Fibroblast of lung (primary cell): ENCODE data around the gene SLCO2B1. TPM values are rescaled to one million over a fixed set of nuclear protein-coding genes. Genes with fewer than 3 reads are reported as not detected.

Experiments used
- DNase-seq, 2 donors: peaks; one replicate each; pipeline versions ENCODE4 v3.0.0 to v3.0.0-alpha.2; 2010; ENCODE audit warnings: low read depth in 2 of 2
- H2AFZ ChIP-seq: 2 replicates; pipeline ENCODE4 v1.5.1; 2012; ENCODE audit warnings: low read length, control low read depth, inconsistent platforms
- H3K27ac ChIP-seq: 2 replicates; pipeline ENCODE4 v1.5.1; 2011; ENCODE audit warnings: low read length, control low read depth; ENCODE audit not compliant: insufficient read depth
- H3K27me3 ChIP-seq: 2 replicates; pipeline ENCODE4 v1.5.1; 2011; ENCODE audit warnings: mild to moderate bottlenecking, low read length; ENCODE audit not compliant: control insufficient read depth, insufficient read depth
- H3K36me3 ChIP-seq: 2 replicates; pipeline ENCODE4 v1.5.1; 2011; ENCODE audit warnings: low read length; ENCODE audit not compliant: control insufficient read depth, insufficient read depth
- H3K4me1 ChIP-seq: 2 replicates; pipeline ENCODE4 v1.5.1; 2011; ENCODE audit warnings: low read length; ENCODE audit not compliant: control insufficient read depth, insufficient read depth; ENCODE audit errors: extremely low read depth
- H3K4me2 ChIP-seq: 2 replicates; pipeline ENCODE4 v1.5.1; 2011; ENCODE audit warnings: low read length, control low read depth; ENCODE audit not compliant: insufficient read depth; ENCODE audit errors: extremely low read depth
- H3K4me3 ChIP-seq, 4 experiments: fragments of 200-600 bp in 1 of 4; sonication (generic) in 1 of 4; replicated peaks in 1 of 4; 2 replicates each; pipeline ENCODE4 v1.5.1; 2011 to 2016; ENCODE audit warnings: low read length in 4 of 4, low read depth in 3 of 4, mild to moderate bottlenecking in 3 of 4, control low read depth in 2 of 4, inconsistent platforms in 1 of 4, mixed read lengths in 1 of 4; ENCODE audit not compliant: insufficient read depth in 1 of 4; ENCODE audit errors: control extremely low read depth in 1 of 4
- H3K79me2 ChIP-seq: 2 replicates; pipeline ENCODE4 v1.5.1; 2012; ENCODE audit warnings: mild to moderate bottlenecking, low read length, inconsistent platforms; ENCODE audit not compliant: control insufficient read depth, insufficient read depth
- H3K9ac ChIP-seq: 2 replicates; pipeline ENCODE4 v1.5.1; 2011; ENCODE audit warnings: mild to moderate bottlenecking, low read length, control low read depth; ENCODE audit not compliant: insufficient read depth
- H3K9me3 ChIP-seq: 2 replicates; pipeline ENCODE4 v1.5.1; 2012; ENCODE audit warnings: low read depth, low read length; ENCODE audit not compliant: control insufficient read depth, insufficient read depth
- H4K20me1 ChIP-seq: 2 replicates; pipeline ENCODE4 v1.5.1; 2011; ENCODE audit warnings: low read length; ENCODE audit not compliant: control insufficient read depth, insufficient read depth; ENCODE audit errors: extremely low read depth
- CTCF ChIP-seq, 2 donors: IDR thresholded peaks in 1 of 2; conservative IDR thresholded peaks in 1 of 2; 1 replicate in 1 of 2; 2 replicates in 1 of 2; pipeline ENCODE4 v1.5.1; 2011 to 2012; ENCODE audit warnings: low read length in 2 of 2, control low read depth in 1 of 2, inconsistent platforms in 1 of 2, low read depth in 1 of 2, mild to moderate bottlenecking in 1 of 2
- EZH2 ChIP-seq: IDR thresholded peaks from 2 replicates; pipeline ENCODE4 v1.5.1; 2012; ENCODE audit warnings: low read length, control low read depth, mild to moderate bottlenecking; ENCODE audit errors: missing control alignments
- polyA plus RNA-seq, 2 donors: library from polyadenylated mRNA; depleted of rRNA in 1 of 2; stranded (reverse) in 1 of 2; unstranded in 1 of 2; fragments of >200 nt; gene quantifications; 2 replicates each; pipeline ENCODE4 v1.2.1, GENCODE V29; 2011 to 2012; ENCODE audit warnings: missing spikeins in 1 of 2
- total RNA-seq: library from RNA; depleted of rRNA; stranded (reverse); fragments of >200 nt; gene quantifications from 2 replicates; pipeline ENCODE4 v1.2.1, GENCODE V29; 2014

Gene SLCO2B1
- total and polyA plus RNA-seq, 2 donors (not counting 1 experiment from before 2014, with no cell fraction given) = not detected

- no peak for TF ChIP-seq CTCF (conservative IDR thresholded peaks at IDR 0.05 in 1 of 2, IDR thresholded peaks at IDR 0.05 in 1 of 2; ENCODE audit: low read depth in 1 of 2, low read length in 2 of 2)
- TF ChIP-seq EZH2 = no peak
- Histone ChIP-seq H3K27me3 (peaks cover 2% of the 10 kb centered on the region), H3K36me3 (no peaks in the 10 kb centered on the region), H3K9ac (no peak overlapping the region), H2AFZ (no peak overlapping the region), H3K4me1 (no peaks in the 10 kb centered on the region), H3K4me3 (no peak overlapping the region), H4K20me1 (no peaks in the 10 kb centered on the region), H3K79me2 (no peaks in the 10 kb centered on the region), H3K9me3 (no peaks in the 10 kb centered on the region), H3K27ac (no peak overlapping the region), H3K4me2 (no peak overlapping the region)
- no peak for DNase-seq
These were observed 33.1 kb downstream of the SLCO2B1 start for GRCh38 chr11:75184051-75184450.

- H3K9ac ChIP-seq = no peak overlapping the region
- no peak for DNase-seq
- no peak for TF ChIP-seq EZH2
- no peak for TF ChIP-seq CTCF (conservative IDR thresholded peaks at IDR 0.05 in 1 of 2, IDR thresholded peaks at IDR 0.05 in 1 of 2; ENCODE audit: low read depth in 1 of 2, low read length in 2 of 2)
- no peak overlapping the region for H3K27ac ChIP-seq
- H4K20me1 ChIP-seq = no peaks in the 10 kb centered on the region
- H3K36me3 ChIP-seq = no peaks in the 10 kb centered on the region
- peaks cover 2% of the 10 kb centered on the region for H3K27me3 ChIP-seq
- H3K4me2 ChIP-seq = no peak overlapping the region
- no peaks in the 10 kb centered on the region for H3K9me3 ChIP-seq
- no peaks in the 10 kb centered on the region for H3K79me2 ChIP-seq
- no peak overlapping the region for H2AFZ ChIP-seq
- H3K4me1 ChIP-seq = no peaks in the 10 kb centered on the region
- H3K4me3 ChIP-seq = no peak overlapping the region
These were observed 34.0 kb downstream of the SLCO2B1 start for GRCh38 chr11:75184757-75185425.

- Histone ChIP-seq H3K4me3 (no peak overlapping the region), H3K4me2 (no peak overlapping the region), H4K20me1 (no peaks in the 10 kb centered on the region), H3K36me3 (no peaks in the 10 kb centered on the region), H3K27me3 (peaks cover 2% of the 10 kb centered on the region), H3K9me3 (no peaks in the 10 kb centered on the region), H3K4me1 (no peaks in the 10 kb centered on the region), H2AFZ (no peak overlapping the region), H3K27ac (no peak overlapping the region), H3K79me2 (no peaks in the 10 kb centered on the region), H3K9ac (no peak overlapping the region)
- no peak for DNase-seq
- TF ChIP-seq EZH2 (no peak), CTCF (conservative IDR thresholded peaks at IDR 0.05 in 1 of 2, IDR thresholded peaks at IDR 0.05 in 1 of 2; ENCODE audit: low read depth in 1 of 2, low read length in 2 of 2) (no peak)
These were observed 35.0 kb downstream of the SLCO2B1 start for GRCh38 chr11:75185866-75186265.
